HG02588 (cell line): ENCODE measurements around the gene TCF20.

ENCODE experiments used
- ATAC-seq: cut with Tn5 transposase; IDR thresholded peaks from one replicate; pipeline ENCODE4 v1.9.1; 2021; ENCODE audit warnings: mild to moderate bottlenecking, moderate library complexity; ENCODE audit not compliant: unreplicated experiment

Gene TCF20

DNA sequence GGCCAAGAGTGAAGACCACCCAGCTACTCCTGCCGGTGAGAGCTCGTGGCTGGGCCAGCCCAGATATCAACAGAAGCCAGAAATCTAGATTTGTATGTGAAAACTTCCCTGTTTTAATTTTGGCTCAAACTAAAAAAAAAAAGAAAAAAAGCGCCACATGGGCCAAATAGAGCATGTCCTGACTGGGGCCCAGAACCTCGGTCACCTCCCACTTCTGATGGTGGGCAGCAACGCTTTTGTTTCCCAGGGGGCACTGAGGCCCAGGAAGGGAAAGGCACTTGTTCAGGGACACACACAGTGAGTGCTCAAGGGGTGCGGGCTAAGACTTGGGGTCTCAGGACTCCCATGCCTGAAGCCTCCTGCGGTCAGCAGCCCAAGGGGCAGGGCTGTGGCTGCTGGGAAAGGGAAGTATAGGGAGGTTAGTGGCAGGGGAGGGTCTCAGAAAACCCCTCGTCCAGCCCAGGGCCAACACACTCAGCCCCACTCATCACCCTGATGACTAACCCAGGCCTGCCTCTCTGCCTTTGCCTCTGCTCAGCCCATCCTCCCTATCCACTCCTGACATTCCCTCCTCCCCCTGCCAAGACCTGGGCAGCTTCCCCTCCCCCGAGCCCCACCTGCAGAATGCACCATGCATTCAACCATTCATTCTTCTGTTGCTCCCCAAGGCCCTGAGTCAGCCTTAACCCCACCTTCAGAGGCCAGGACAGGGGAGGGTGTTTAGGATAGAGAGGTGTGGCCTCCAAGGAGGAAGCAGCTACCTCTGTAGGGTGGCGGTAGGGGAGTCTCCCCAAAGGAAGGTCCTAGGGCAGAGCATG is 30.0 kb upstream of the TCF20 start:
- no peak for ATAC-seq

DNA sequence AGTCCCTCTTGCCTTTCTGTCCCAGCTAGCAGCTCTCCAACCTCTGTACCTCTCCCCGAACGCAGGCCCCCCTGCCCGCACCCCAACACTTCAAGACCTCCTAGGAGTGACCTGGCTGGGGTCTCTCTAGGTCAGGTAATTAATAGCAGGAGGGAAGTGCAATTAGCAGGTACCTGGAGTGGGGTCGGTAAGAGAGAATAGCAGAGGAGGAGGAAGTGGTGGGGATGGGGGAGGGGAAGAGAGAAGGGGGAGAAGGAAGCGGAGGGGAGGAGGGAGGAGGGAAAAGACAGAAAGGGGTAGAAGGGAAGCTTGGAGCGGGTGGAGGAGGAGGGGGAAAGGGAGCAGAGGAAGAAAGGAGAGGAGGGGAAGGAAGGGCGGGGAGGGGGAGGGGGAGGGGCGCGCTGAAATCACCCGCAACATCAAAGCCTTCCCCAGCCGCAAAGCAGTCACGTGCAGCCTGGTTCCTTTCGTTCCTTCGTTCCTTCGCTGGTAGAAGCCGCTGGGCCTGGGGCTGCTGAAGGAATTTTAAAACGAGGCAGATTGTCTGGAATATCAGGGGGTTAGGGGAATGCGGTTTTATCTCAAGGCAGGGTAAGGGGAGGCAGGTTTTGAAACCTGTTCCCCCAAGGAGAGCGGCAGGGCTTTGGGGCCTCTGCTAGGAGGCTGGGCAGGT is 29.3 kb upstream of the TCF20 start:
- ATAC-seq = no peak

DNA sequence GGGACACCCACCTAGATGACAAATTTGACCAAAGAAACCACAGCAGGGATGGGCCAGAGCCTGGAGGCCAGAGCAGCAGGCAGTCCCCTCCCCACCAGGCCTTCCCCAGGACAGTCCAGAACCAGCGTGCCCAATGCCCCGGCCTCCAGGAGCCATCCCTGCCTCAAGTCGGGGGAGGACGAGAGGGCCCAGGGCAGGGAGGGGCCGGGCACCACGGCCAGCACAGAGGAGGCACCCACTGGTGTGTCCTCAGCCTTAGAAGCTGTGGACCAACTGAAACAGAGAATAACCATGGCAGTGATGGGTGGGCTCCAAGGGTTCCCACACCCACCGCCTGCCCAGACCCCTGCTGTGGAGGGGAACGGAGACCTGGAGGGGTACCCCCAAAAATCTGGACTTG is 28.3 kb upstream of the TCF20 start:
- no peak for ATAC-seq

DNA sequence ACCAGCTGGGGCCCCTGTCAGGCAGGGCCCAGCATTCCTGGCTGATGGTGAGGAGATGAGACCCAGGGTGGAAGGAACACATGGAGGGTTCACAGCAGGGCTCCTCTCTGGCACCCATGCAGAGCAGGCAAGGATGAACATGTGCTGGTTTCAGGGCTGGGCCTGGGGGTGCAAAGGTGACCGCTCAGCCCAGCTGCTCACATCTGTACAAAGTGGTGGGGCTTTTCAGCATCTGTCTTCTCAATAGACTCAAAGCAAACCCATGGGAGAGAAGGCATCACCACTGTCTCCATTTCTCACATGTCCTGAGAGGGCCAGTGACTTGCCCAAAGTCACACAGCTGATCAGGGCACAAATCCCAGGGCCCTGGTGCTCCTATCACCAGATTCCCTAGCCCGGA is 27.3 kb upstream of the TCF20 start:
- ATAC-seq = no peak

DNA sequence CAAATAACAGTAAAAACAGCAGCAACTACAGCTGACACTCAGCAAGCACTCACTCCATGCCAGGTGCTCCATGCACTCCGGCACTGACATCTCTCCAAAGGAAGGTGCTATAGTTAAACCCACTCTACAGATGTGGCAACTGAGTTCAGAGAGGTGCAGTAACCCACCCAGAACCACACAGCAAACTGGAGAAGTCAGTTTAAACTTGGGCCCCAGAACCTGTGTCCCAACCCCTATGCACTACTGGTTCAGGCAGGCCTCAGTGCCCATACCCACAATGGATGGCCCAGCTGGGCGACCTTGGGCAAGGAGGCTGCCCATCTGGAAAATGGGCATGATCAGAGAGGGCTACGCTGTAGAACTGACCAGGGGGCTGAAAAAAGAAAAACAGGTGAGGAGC is 26.4 kb upstream of the TCF20 start:
- no peak for ATAC-seq

DNA sequence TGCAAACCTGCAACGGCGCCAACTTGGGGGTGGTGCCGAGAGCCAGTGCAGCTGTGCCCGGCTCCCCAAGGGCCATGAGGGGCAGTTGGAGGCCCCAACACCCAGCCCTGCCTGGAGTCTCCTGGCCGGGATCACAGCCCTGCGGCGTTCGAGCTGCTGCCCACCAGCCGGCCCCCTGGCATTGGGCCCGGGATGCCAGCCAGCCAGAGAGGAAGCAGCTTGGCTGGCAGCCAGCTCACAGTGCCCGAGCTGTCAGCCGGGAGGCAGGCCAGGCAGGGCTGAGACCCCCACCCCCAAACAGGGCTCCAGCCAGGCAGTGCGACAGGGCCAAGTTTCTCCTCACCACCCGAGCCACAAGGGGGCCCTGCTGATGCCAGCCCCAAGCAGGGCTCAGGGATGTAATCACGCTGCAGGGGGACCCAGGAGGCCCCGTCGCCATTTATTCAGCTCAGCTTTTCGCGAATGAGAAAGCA is 26.0 kb upstream of the TCF20 start:
- no peak for ATAC-seq

DNA sequence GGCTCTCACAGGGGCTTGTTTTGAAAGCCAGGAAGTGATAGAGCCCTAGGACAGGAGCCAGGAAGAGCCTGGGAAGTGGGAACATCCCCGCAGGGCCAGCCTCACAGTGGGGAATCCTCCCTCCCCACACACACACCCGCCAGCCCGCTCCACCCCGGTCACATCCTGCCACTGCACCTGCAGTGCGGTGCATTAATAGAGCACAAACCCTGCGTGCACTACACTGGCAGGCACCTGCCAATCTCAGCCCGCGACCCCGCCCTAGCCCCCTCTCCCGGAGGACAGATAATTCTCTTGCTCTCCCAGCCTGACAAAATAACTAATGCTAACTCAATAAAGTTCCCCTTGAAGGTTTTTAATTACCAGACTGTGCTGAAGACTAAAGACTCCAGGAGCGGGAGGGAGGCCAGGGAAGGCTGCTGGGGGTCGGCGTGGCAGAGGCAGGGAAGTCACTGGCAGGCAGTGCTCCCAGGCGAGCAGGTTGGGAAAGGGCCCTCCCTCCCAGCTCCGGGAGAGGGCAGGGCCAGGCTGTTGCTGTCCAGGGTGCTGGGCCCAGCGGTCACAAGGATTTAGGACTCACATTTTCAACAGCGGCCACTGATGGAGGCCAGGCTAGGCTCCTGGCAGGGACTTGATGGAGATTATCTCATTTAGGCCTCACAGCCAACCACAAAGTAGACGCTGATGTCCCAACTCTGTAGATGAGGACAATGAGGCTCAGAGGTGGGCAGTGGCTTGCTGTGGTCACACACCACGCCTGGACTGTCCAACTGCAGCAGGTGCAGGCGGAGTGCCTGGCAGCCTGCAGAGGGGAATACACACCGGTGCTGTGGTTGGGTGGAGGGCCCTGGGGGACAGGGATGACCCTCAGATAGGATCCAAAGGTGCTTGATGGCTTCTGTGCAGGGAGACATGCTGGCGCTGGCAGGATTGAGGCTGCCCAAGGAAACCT is 23.9 kb upstream of the TCF20 start:
- no peak for ATAC-seq

DNA sequence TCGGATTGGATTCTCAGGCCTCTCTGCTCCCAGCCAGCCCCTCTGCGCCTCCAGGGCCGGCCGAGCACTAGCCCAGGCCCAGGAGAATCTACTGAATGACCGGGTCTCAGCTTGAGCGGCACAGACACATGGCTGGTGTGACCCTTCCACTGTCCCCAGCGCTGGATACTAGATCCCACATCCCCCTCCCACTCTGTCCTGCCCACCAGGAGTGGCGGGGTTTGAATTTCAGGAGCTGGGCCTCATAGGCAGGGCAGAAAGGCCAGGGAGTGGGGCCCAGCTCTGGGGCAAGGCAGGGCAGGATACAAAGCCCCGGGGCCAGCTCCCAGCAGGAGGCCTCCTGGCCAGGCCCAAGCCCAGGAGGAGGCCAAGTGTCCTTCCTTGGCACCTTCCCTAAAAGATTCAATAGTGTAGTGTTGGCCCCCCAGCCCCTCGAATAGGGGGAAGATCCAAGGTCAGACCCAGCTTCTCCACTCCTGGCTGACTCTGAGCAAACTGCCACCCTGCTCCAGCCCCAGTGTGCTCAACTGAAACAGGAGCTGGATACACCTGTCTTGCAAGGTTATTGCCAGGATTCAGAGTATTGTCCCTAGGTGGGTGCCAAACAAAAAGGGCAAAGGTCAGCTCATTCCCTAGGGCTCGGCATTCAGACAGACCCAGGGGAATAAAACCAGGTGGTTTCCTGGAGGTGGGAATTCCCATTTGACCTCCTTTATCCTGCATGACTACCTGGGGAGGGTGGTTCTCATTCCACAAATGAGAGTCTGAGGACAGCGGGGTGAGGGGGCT is 22.5 kb upstream of the TCF20 start:
- ATAC-seq = no peak

DNA sequence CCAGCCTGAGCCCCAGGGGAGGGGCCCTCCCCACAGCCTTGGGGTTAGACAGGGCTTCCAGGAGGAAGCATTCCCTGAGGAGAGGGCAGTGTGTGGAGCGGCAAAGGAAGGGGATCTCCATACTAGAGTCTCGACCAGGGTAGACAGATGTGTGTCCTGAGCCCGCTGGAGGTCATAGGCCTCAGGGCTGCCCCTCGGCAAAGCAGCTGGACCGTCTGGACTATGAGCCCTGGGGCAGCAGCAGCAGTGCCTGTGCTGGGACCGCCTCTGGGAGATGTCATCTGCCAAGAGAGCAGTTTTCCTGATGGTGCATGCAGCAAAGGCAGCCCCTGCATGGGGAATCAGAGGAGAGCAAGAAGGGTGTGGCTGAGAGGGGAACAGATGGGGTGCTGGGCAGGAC is 20.8 kb upstream of the TCF20 start:
- ATAC-seq = no peak

DNA sequence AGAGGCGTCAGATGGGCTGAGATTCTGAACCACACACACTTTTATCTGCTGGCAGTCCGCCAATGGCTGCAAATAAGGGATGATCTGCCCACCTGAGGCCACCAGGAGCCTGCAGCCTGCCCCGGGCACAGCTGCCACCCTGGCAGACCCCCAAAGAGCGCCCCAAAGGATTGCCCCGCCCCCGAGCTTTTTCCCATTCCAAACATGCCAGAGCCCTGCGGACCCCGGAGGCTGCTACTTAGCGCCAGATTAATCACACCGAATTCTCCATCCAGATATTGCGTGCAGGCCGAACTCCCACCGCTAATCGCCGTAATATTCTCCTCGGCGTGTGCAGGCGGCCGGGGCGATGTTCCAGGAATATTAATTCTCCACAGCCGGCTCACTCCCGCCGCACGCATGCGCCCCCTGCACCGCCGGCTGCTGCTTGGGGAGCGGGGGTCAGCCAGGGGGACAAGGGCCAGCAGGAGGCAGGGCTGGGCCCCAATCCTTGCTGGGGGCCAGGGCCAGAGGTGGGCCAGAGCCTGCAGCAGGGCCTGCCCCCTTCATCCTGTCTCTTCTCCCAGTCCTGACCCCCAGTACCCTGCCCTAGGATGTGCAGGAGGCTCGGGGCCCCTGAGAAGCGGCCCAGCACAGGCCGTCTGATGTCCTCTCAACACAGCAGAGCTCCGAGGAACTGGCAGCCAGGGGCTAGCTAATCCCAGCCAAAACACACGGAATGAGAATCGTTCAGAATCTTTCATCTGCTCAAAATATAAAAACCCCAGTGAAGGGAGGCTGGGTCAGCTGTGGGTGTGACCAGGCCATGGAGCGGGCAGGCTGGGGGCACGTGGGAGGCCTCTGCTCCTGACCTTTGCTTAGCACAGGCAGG is 19.5 kb upstream of the TCF20 start:
- no peak for ATAC-seq

DNA sequence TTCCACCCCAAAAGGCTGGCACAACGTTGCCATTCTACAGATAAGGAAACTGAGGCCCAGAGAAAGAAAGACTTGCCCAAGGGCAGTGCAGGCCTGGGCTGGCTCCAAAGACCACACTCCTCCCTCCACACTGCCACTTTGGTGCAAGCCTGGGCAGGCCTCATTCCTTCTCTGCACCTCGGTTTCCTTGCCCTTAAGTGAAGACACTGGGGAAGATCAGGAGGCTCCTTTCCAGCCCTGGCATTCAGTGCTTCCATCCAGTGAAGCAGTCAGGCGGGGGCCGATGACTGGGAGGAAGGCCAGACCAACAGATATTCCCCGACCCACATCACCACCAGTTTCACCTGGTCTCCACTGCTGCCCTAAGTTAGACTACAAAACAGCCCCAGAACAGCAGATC is 18.3 kb upstream of the TCF20 start:
- ATAC-seq = no peak

DNA sequence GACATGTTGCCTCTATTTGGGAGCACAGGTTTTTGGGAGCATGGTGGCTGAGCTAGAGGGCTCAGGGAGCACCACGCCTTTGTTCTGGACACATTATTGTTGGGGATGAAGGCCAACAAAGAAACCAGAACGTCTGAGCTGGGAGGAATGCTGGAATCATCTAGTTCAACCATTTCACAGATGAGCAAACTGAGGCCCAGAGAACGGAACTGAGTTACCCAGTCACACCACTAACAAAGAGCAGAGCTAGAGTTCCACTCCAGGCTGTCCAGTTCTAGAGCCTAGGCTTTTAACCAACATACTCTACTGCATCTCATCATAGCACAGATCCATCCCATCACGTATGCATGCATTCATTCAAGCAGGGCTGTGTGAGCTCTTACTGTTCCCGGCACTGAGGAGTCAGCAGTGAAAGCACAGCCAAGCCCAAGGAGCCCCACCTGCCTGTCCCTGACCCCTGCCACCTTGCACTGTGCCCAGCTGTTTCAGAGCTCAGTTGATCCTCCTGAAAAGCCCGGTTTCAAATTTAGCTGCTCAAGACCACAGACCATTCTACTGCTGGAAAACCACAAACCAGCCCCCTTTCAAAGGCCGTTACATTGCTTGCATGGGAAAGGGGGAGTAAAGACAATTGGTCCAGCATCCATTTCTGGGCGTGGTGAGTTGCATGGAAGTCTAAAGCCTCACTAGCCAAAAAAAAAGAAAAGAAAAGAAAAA is 16.9 kb upstream of the TCF20 start:
- ATAC-seq = no peak

DNA sequence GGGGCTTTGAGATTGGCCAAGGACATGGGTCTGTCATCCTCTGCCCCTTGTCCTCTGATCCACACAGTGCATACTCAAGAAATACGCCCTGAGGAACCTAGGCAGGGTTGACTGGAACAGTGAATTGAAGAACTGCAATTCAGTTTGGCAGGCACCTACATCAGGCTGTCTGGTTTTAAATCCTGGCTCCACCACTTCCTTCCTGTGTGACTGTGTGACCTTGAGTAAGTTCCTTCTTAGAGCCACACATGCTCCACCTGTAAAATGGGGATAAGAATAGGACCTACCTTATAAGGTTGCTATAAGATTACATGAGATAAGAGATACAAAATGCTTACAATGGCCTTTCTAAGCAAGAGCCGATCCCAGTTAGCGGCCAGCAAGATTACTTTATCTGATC is 15.8 kb upstream of the TCF20 start:
- no peak for ATAC-seq

DNA sequence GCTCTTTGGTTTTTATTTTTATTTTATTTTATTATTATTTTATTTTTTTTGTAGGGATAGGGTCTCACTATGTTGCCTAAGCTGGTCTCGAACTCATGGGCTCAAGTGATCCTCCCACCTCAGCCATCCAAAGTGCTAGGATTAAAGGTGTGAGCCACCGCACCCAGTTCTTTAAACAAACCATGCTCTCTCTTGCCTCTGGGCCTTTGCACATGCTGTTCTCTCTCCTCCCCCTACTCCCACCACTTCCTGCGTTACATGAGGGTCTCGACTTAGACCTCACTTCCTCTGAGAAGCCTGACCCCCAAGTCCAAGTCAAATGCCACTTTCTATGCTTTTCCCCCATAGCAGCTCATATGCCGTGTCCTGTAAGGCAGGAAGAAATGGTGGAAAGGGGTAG is 15.2 kb upstream of the TCF20 start:
- ATAC-seq = no peak

DNA sequence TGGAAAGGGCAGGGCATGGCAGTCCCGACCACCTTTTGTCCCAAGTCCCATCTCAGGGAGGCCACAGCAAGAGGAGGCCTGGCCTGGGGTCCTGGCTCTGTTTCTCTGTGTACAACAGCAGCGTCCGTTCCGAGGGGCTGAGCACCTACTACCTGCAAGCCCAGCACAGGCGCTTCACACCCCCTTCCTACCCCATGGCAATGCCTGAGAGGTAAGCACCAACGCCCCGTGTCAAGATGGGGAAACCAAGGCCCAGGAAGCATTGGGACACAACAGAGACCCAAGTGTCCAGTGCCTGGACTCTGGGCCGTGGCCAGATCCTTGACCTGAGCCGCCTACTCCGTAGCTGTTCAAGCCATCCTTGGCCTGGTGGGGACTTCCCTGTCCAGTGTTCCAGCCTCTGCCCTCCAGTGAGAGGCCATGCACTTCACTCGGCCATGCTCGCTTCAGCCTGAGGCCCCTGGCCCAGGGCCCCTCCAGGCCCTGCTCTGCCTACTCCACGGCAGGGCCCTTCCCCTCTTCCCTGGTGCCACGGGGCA is 14.3 kb upstream of the TCF20 start:
- ATAC-seq = no peak

DNA sequence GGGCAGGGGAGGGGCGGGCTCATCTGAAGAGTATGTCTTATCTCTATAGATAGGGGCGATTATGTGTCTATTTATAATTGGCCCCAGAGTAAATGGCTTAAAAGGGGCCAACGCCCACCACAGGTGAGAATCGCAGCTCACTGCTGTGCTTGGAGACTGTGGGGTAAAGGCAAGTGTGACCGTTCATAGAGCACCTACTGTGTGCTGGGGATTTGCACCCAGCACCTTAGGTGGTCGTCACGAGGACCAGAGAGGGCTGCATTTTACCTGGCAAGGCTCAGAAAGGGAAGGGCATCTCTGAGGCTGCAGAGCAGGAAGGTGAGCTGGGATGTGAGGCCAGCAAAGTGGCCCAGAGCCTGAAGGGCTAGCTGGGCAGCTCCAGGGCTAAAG is 13.7 kb upstream of the TCF20 start:
- no peak for ATAC-seq

DNA sequence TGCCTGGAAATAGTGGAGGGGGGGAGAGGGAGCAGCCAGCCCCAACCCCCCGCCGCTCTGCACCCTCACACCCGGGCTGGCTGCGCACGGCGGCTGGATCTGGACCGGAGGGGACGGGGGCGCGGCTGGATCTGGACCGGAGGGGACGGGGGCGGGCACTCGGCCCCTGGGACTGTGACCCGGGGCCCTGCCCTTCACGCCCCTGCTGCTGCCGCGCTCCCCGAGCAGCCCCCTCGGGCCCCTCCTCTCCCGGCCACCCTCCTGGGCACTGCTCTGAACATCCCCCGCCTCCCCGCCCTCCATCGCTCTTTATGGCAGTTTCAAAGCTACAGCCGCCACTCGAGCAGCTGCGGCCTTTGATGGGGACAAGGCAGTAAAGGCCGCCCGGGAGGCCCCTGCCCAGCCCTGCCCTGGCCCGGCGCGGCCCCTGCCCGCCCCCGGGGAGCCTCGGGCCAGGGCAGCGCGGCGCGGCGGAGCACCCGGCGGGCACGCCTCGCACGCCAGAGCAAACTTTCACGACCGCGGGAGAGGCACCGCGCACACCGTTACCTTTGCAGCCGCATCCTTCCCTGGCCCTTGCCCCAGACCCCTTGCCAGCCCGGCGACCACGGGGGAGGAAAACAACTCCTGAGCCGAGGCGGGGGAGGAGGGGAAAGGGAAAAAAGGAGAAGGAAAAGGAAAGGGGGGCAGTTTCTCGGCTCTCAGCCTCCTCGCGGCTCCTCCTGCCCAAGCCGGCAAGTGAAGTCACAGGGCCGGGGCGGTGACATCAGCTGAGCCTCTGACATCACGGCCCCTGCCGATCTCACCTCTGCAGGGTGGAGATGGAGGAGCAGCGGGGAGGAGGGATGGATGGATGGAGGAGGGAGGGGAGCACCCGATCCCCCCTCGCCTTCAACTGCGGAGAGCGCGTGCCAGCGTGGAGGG is 13.1 kb upstream of the TCF20 start:
- no peak for ATAC-seq

DNA sequence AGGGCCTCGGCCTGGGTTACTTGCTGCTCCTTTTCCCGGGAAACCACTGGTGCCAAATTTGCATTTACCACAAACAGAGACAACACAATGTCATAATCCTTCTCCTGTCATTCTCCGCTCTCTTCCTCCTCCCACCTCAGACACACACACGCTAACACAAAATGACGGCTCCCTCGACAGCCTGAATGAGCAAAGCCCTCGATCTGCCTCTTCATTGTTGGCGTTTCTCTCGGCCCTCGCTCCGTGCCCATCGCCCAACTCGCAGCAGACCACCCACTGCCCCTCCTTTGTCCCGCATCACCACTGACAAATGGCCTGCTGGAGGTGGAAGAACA is 12.5 kb upstream of the TCF20 start:
- no peak for ATAC-seq
